H9 (cell line): Measurements from ENCODE around the gene MOXD1. TPM values are rescaled to one million over a fixed set of nuclear protein-coding genes. Genes with fewer than 3 reads are reported as not detected.

Experiments
- DNase-seq: peaks from one replicate; pipeline ENCODE4 v3.0.0-alpha.2; 2017
- H2AFZ ChIP-seq: one replicate; pipeline ENCODE4 v1.6.1; 2013; ENCODE audit warnings: mild to moderate bottlenecking, low read length, control low read depth, moderate library complexity
- H2AK5ac ChIP-seq: 2 replicates; pipeline ENCODE4 v1.6.1; 2013; ENCODE audit warnings: low read length, control low read depth, mixed read lengths; ENCODE audit not compliant: insufficient read length
- H2BK120ac ChIP-seq: one replicate; pipeline ENCODE4 v1.6.1; 2013; ENCODE audit warnings: low read depth, mild to moderate bottlenecking, low read length, control low read depth, inconsistent platforms; ENCODE audit not compliant: poor library complexity, severe bottlenecking
- H2BK12ac ChIP-seq: 2 replicates; pipeline ENCODE4 v1.6.1; 2013; ENCODE audit warnings: low read length, control low read depth, mixed read lengths, low read depth; ENCODE audit not compliant: insufficient read length
- H2BK15ac ChIP-seq: 2 replicates; pipeline ENCODE4 v1.6.1; 2013; ENCODE audit warnings: low read depth, low read length, control low read depth
- H2BK20ac ChIP-seq: one replicate; pipeline ENCODE4 v1.6.1; 2013; ENCODE audit warnings: low read depth, mild to moderate bottlenecking, low read length, control low read depth, inconsistent platforms; ENCODE audit not compliant: poor library complexity, severe bottlenecking
- H2BK5ac ChIP-seq: 2 replicates; pipeline ENCODE4 v1.6.1; 2013; ENCODE audit warnings: low read length, control low read depth, mixed read lengths; ENCODE audit not compliant: insufficient read length
- H3K14ac ChIP-seq: 2 replicates; pipeline ENCODE4 v1.6.1; 2013; ENCODE audit warnings: low read length, control low read depth; ENCODE audit not compliant: insufficient read depth
- H3K18ac ChIP-seq: 2 replicates; pipeline ENCODE4 v1.6.1; 2013; ENCODE audit warnings: low read depth, mild to moderate bottlenecking, mixed read lengths, low read length, control low read depth; ENCODE audit not compliant: insufficient read length
- H3K23ac ChIP-seq: 2 replicates; pipeline ENCODE4 v1.6.1; 2013; ENCODE audit warnings: low read length, control low read depth, mixed read lengths, low read depth; ENCODE audit not compliant: insufficient read length
- H3K23me2 ChIP-seq: 2 replicates; pipeline ENCODE4 v1.6.1; 2013; ENCODE audit warnings: low read depth, mild to moderate bottlenecking, mixed read lengths, low read length, control low read depth; ENCODE audit not compliant: insufficient read length, poor library complexity, severe bottlenecking
- H3K27ac ChIP-seq: 2 replicates; pipeline ENCODE4 v1.5.1; 2013; ENCODE audit warnings: low read length, control low read depth, mixed read lengths, low read depth; ENCODE audit not compliant: insufficient read length
- H3K27me3 ChIP-seq: 2 replicates; pipeline ENCODE4 v1.6.1; 2013; ENCODE audit warnings: low read length, control low read depth, inconsistent platforms; ENCODE audit not compliant: insufficient read depth
- H3K4ac ChIP-seq: 2 replicates; pipeline ENCODE4 v1.6.1; 2013; ENCODE audit warnings: low read depth, mild to moderate bottlenecking, control low read depth, inconsistent platforms, low read length, moderate library complexity
- H3K4me1 ChIP-seq: 2 replicates; pipeline ENCODE4 v1.6.1; 2013; ENCODE audit warnings: low read length, control low read depth, inconsistent platforms; ENCODE audit not compliant: insufficient read depth
- H3K4me2 ChIP-seq: 2 replicates; pipeline ENCODE4 v1.6.1; 2013; ENCODE audit warnings: low read length, control low read depth, mixed read lengths; ENCODE audit not compliant: insufficient read length, insufficient read depth
- H3K56ac ChIP-seq: 2 replicates; pipeline ENCODE4 v1.6.1; 2013; ENCODE audit warnings: low read depth, mild to moderate bottlenecking, mixed read lengths, low read length, control low read depth; ENCODE audit not compliant: insufficient read length
- H3K79me1 ChIP-seq: 2 replicates; pipeline ENCODE4 v1.6.1; 2013; ENCODE audit warnings: low read depth, mild to moderate bottlenecking, moderate library complexity, low read length, control low read depth, inconsistent platforms; ENCODE audit not compliant: insufficient read depth, poor library complexity, severe bottlenecking
- H3K79me2 ChIP-seq: 2 replicates; pipeline ENCODE4 v1.6.1; 2013; ENCODE audit warnings: low read length, control low read depth, inconsistent platforms; ENCODE audit not compliant: insufficient read depth
- H3K9ac ChIP-seq: 2 replicates; pipeline ENCODE4 v1.6.1; 2013; ENCODE audit warnings: low read length, control low read depth, mixed read lengths; ENCODE audit not compliant: insufficient read length; ENCODE audit errors: extremely low read depth
- H3K9me3 ChIP-seq: one replicate; pipeline ENCODE4 v1.6.1; 2013; ENCODE audit warnings: low read depth, low read length, inconsistent platforms; ENCODE audit not compliant: control insufficient read depth
- H3T11ph ChIP-seq: one replicate; pipeline ENCODE4 v1.6.1; 2013; ENCODE audit warnings: mild to moderate bottlenecking, low read length, control low read depth, inconsistent platforms
- H4K20me1 ChIP-seq: one replicate; pipeline ENCODE4 v1.6.1; 2013; ENCODE audit not compliant: control insufficient read depth, insufficient read length, insufficient read depth
- H4K5ac ChIP-seq: 2 replicates; pipeline ENCODE4 v1.6.1; 2013; ENCODE audit warnings: low read depth, mild to moderate bottlenecking, mixed read lengths, low read length, control low read depth; ENCODE audit not compliant: insufficient read length
- H4K8ac ChIP-seq: replicated peaks from 2 replicates; pipeline ENCODE4 v1.6.1; 2013; ENCODE audit warnings: low read length, control low read depth, mixed read lengths, low read depth; ENCODE audit not compliant: insufficient read length
- H4K91ac ChIP-seq: 2 replicates; pipeline ENCODE4 v1.6.1; 2013; ENCODE audit warnings: low read depth, mild to moderate bottlenecking, moderate library complexity, mixed read lengths, low read length, control low read depth; ENCODE audit not compliant: insufficient read length
- H3K27ac Mint-ChIP-seq, 3 experiments: 2 replicates in 2 of 3; 3 replicates in 1 of 3; pipeline ENCODE4 v1.8.0; 2020 to 2021; ENCODE audit warnings: mixed read lengths in 3 of 3, mild to moderate bottlenecking in 1 of 3, moderate library complexity in 1 of 3
- H3K27me3 Mint-ChIP-seq: 2 replicates; pipeline ENCODE4 v1.8.0; 2021; ENCODE audit warnings: low read depth, mild to moderate bottlenecking, moderate library complexity, mixed read lengths
- H3K36me3 Mint-ChIP-seq, 3 experiments: 2 replicates in 2 of 3; 3 replicates in 1 of 3; pipeline ENCODE4 v1.8.0; 2020 to 2021; ENCODE audit warnings: low read depth in 3 of 3, mixed read lengths in 3 of 3; ENCODE audit not compliant: insufficient read depth in 1 of 3
- H3K4me1 Mint-ChIP-seq, 2 experiments: 2 replicates each; pipeline ENCODE4 v1.8.0; 2020; ENCODE audit warnings: mixed read lengths in 2 of 2
- H3K4me3 Mint-ChIP-seq, 2 experiments: 2 replicates in 1 of 2; 3 replicates in 1 of 2; pipeline ENCODE4 v1.8.0; 2020 to 2021; ENCODE audit warnings: mild to moderate bottlenecking in 2 of 2, mixed read lengths in 2 of 2, moderate library complexity in 1 of 2
- H3K9me3 Mint-ChIP-seq, 2 experiments: 2 replicates in 1 of 2; 3 replicates in 1 of 2; pipeline ENCODE4 v1.8.0; 2020; ENCODE audit warnings: mild to moderate bottlenecking in 2 of 2, mixed read lengths in 2 of 2, moderate library complexity in 1 of 2
- WGBS: extraction: QIAGEN DNeasy Blood & Tissue Kit; methylation state at CpG from one replicate; pipeline ENCODE4 v1.1.7; 2013; ENCODE audit warnings: missing lambda C conversion rate, low lambda C conversion rate, mixed read lengths; ENCODE audit not compliant: insufficient read length; ENCODE audit errors: extremely low coverage; 5-methylcytosine and 5-hydroxymethylcytosine counted together
- total RNA-seq: library from RNA; stranded (reverse); gene quantifications from 2 replicates; pipeline ENCODE4 v1.2.1, GENCODE V29; 2021
- TF ChIP-seq, protein P1 (sequence below): fragments of 200-600 bp; sonication (generic); conservative IDR thresholded peaks from 3 replicates; pipeline ENCODE4 v1.8.0; 2021; ENCODE audit warnings: antibody characterized with exemption, mild to moderate bottlenecking

MOXD1 gene
- total RNA-seq, 1 experiment from 2014 or later, result 2.3 TPM

GRCh38 chr6:132286298-132287019 is 114.8 kb downstream of the MOXD1 start:
- Histone ChIP-seq H3K18ac (no peak overlapping the region), H3K4me2 (no peak overlapping the region), H3K79me2 (no peaks in the 10 kb centered on the region), H3K9me3 (no peaks in the 10 kb centered on the region), H3K14ac (no peak overlapping the region), H2BK5ac (no peak overlapping the region), H3K9ac (no peak overlapping the region), H3K23ac (no peak overlapping the region), H3T11ph (no peak overlapping the region), H2BK15ac (no peak overlapping the region), H3K4me1 (no peaks in the 10 kb centered on the region), H3K23me2 (no peaks in the 10 kb centered on the region), H4K91ac (no peak overlapping the region), H2BK120ac (no peak overlapping the region), H4K20me1 (no peaks in the 10 kb centered on the region), H3K27ac (no peak overlapping the region), H4K5ac (no peak overlapping the region), H3K27me3 (no peaks in the 10 kb centered on the region), H3K4ac (no peak overlapping the region), H3K79me1 (no peaks in the 10 kb centered on the region), H3K56ac (no peak overlapping the region), H4K8ac (no peak overlapping the region), H2AFZ (no peak overlapping the region), H2BK20ac (no peak overlapping the region), H2BK12ac (no peak overlapping the region), H2AK5ac (no peak overlapping the region)
- TF ChIP-seq, protein P1, sequence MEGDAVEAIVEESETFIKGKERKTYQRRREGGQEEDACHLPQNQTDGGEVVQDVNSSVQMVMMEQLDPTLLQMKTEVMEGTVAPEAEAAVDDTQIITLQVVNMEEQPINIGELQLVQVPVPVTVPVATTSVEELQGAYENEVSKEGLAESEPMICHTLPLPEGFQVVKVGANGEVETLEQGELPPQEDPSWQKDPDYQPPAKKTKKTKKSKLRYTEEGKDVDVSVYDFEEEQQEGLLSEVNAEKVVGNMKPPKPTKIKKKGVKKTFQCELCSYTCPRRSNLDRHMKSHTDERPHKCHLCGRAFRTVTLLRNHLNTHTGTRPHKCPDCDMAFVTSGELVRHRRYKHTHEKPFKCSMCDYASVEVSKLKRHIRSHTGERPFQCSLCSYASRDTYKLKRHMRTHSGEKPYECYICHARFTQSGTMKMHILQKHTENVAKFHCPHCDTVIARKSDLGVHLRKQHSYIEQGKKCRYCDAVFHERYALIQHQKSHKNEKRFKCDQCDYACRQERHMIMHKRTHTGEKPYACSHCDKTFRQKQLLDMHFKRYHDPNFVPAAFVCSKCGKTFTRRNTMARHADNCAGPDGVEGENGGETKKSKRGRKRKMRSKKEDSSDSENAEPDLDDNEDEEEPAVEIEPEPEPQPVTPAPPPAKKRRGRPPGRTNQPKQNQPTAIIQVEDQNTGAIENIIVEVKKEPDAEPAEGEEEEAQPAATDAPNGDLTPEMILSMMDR, result no peak
- DNase-seq, result no peak
- H3K4me3 Mint-ChIP-seq, result no peak overlapping the region
- no peaks in the 10 kb centered on the region for H3K9me3 Mint-ChIP-seq
- peaks cover 0 to 2% of the 10 kb centered on the region in 2 experiments; a peak in 1 of 4 replicates for H3K4me1 Mint-ChIP-seq
- no peak overlapping the region for H3K27ac Mint-ChIP-seq
- H3K27me3 Mint-ChIP-seq, result peaks cover 1% of the 10 kb centered on the region; the same call in 1 of the 2 replicates
- H3K36me3 Mint-ChIP-seq, result no peaks in the 10 kb centered on the region
- WGBS, result no CpG with 5 or more reads among the region's 5 CpGs
